Large intestine (tissue), 3 donors: ENCODE data around the gene CBLB. TPM values are rescaled to one million over a fixed set of nuclear protein-coding genes. Genes with fewer than 3 reads are reported as not detected.

Experiments
- DNase-seq, 2 donors: peaks; one replicate each; pipeline versions ENCODE4 v3.0.0 to v3.0.0-alpha.2; 2013
- H3K27ac ChIP-seq: one replicate; pipeline ENCODE4 v1.5.1; 2013; ENCODE audit warnings: low read length
- H3K27me3 ChIP-seq: 2 replicates; pipeline ENCODE4 v1.6.1; 2013; ENCODE audit warnings: low read length; ENCODE audit not compliant: control insufficient read depth, insufficient read depth
- H3K36me3 ChIP-seq: 2 replicates; pipeline ENCODE4 v1.6.1; 2013; ENCODE audit warnings: low read length; ENCODE audit not compliant: control insufficient read depth, insufficient read depth
- H3K4me1 ChIP-seq: one replicate; pipeline ENCODE4 v1.6.1; 2013; ENCODE audit warnings: low read length; ENCODE audit not compliant: control insufficient read depth, insufficient read depth
- H3K4me3 ChIP-seq: one replicate; pipeline ENCODE4 v1.5.1; 2013; ENCODE audit warnings: low read length
- H3K9me3 ChIP-seq: one replicate; pipeline ENCODE4 v1.6.1; 2013; ENCODE audit warnings: mild to moderate bottlenecking, low read depth, low read length, moderate library complexity; ENCODE audit not compliant: control insufficient read depth
- WGBS: methylation state at CpG from one replicate; pipeline ENCODE4 v1.1.5; 2013; ENCODE audit warnings: low lambda C conversion rate; ENCODE audit not compliant: insufficient coverage; 5-methylcytosine and 5-hydroxymethylcytosine counted together
- polyA plus RNA-seq: library from polyadenylated mRNA; unstranded; fragments of 120-200 nt; gene quantifications from one replicate; pipeline ENCODE4 v1.2.1, GENCODE V29; 2013

CBLB gene
- polyA plus RNA-seq, 1 donor, result 34.0 TPM

GRCh38 chr3:105676621-105677300 is 192.1 kb downstream of the CBLB start:
- Histone ChIP-seq H3K4me3 (no peak overlapping the region), H3K36me3 (peaks cover 39% of the 10 kb centered on the region), H3K27me3 (no peaks in the 10 kb centered on the region), H3K4me1 (no peaks in the 10 kb centered on the region), H3K9me3 (no peaks in the 10 kb centered on the region), H3K27ac (no peak overlapping the region)
- WGBS, result 85% methylated on average over 2 of the region's 5 CpGs
- peak in 1 of 2 donors; percentile 9 for DNase-seq

GRCh38 chr3:105674437-105675065 is 194.3 kb downstream of the CBLB start:
- peaks cover 32% of the 10 kb centered on the region for H3K36me3 ChIP-seq

GRCh38 chr3:105672996-105673395 is 195.8 kb downstream of the CBLB start:
- no peaks in the 10 kb centered on the region for H3K9me3 ChIP-seq
- H3K4me3 ChIP-seq, result no peak overlapping the region
- peaks cover 38% of the 10 kb centered on the region for H3K36me3 ChIP-seq
- no peak for DNase-seq
- no CpG with 5 or more reads among the region's 5 CpGs for WGBS
- no peaks in the 10 kb centered on the region for H3K4me1 ChIP-seq
- H3K27me3 ChIP-seq, result no peaks in the 10 kb centered on the region
- H3K27ac ChIP-seq, result no peak overlapping the region

More at GRCh38 chr3:105674437-105675065, 194.3 kb downstream of the CBLB start:
- no peak overlapping the region for H3K4me3 ChIP-seq
- H3K9me3 ChIP-seq, result no peaks in the 10 kb centered on the region
- no peak for DNase-seq
- no peaks in the 10 kb centered on the region for H3K4me1 ChIP-seq
- H3K27ac ChIP-seq, result no peak overlapping the region
- no peaks in the 10 kb centered on the region for H3K27me3 ChIP-seq

GRCh38 chr3:105662306-105662705 is 206.5 kb downstream of the CBLB start:
- H3K36me3 ChIP-seq, result peaks cover 19% of the 10 kb centered on the region
- no peak overlapping the region for H3K27ac ChIP-seq
- H3K4me3 ChIP-seq, result no peak overlapping the region
- H3K27me3 ChIP-seq, result no peaks in the 10 kb centered on the region
- no peak for DNase-seq
- H3K9me3 ChIP-seq, result no peaks in the 10 kb centered on the region
- H3K4me1 ChIP-seq, result peaks cover 2% of the 10 kb centered on the region

- Histone ChIP-seq H3K36me3 (peaks cover 23% of the 10 kb centered on the region), H3K27me3 (no peaks in the 10 kb centered on the region), H3K27ac (no peak overlapping the region), H3K9me3 (no peaks in the 10 kb centered on the region), H3K4me1 (peaks cover 11% of the 10 kb centered on the region), H3K4me3 (no peak overlapping the region)
- no peak for DNase-seq
- 100% methylated on average over 1 of the region's 3 CpGs for WGBS
Measured at GRCh38 chr3:105661461-105661860, 207.4 kb downstream of the CBLB start.

- peaks cover 14% of the 10 kb centered on the region for H3K4me1 ChIP-seq
- DNase-seq, result peak; percentile 9 to 59
- no peak overlapping the region for H3K4me3 ChIP-seq
- H3K9me3 ChIP-seq, result peaks cover 2% of the 10 kb centered on the region
- no peak overlapping the region for H3K27ac ChIP-seq
- H3K27me3 ChIP-seq, result no peaks in the 10 kb centered on the region
- H3K36me3 ChIP-seq, result peaks cover 21% of the 10 kb centered on the region
- 20% methylated on average over 1 of the region's 1 CpG for WGBS
Measured at GRCh38 chr3:105656651-105657504, 211.9 kb downstream of the CBLB start.

- Histone ChIP-seq H3K4me3 (no peak overlapping the region), H3K9me3 (peaks cover 2% of the 10 kb centered on the region), H3K27ac (no peak overlapping the region), H3K27me3 (no peaks in the 10 kb centered on the region), H3K4me1 (peaks cover 14% of the 10 kb centered on the region), H3K36me3 (peaks cover 11% of the 10 kb centered on the region)
- DNase-seq, result no peak
- no CpG with 5 or more reads among the region's 3 CpGs for WGBS
Measured at GRCh38 chr3:105653868-105654267, 214.9 kb downstream of the CBLB start.

GRCh38 chr3:105653166-105653565 is 215.6 kb downstream of the CBLB start:
- H3K4me1 ChIP-seq, result peaks cover 14% of the 10 kb centered on the region
- peaks cover 2% of the 10 kb centered on the region for H3K9me3 ChIP-seq
- no CpG with 5 or more reads among the region's 1 CpG for WGBS
- no peak overlapping the region for H3K4me3 ChIP-seq
- no peak for DNase-seq
- no peak overlapping the region for H3K27ac ChIP-seq
- H3K27me3 ChIP-seq, result no peaks in the 10 kb centered on the region
- peaks cover 4% of the 10 kb centered on the region for H3K36me3 ChIP-seq

- Histone ChIP-seq H3K27ac (no peak overlapping the region), H3K4me1 (no peaks in the 10 kb centered on the region), H3K27me3 (no peaks in the 10 kb centered on the region), H3K36me3 (no peaks in the 10 kb centered on the region), H3K9me3 (peaks cover 2% of the 10 kb centered on the region), H3K4me3 (no peak overlapping the region)
- DNase-seq, result no peak
- WGBS, result no CpG with 5 or more reads among the region's 3 CpGs
Measured at GRCh38 chr3:105649480-105649879, 219.3 kb downstream of the CBLB start.

GRCh38 chr3:105647047-105647446 is 221.8 kb downstream of the CBLB start:
- Histone ChIP-seq H3K27ac (no peak overlapping the region), H3K27me3 (no peaks in the 10 kb centered on the region), H3K4me3 (no peak overlapping the region), H3K4me1 (no peaks in the 10 kb centered on the region), H3K36me3 (no peaks in the 10 kb centered on the region), H3K9me3 (no peaks in the 10 kb centered on the region)
- 60% methylated on average over 1 of the region's 2 CpGs for WGBS
- DNase-seq, result peak; percentile 66 to 77
